ENCODE measurements around the gene DGKB. TPM values are rescaled to one million over a fixed set of nuclear protein-coding genes. Genes with fewer than 3 reads are reported as not detected.
A peak's percentile ranks its signal among the peaks of the same experiment; 100 is the strongest.

Gene DGKB
- total and polyA plus RNA-seq, 8 donors = 0.16 to 1.3 (median 0.40) TPM

DNA sequence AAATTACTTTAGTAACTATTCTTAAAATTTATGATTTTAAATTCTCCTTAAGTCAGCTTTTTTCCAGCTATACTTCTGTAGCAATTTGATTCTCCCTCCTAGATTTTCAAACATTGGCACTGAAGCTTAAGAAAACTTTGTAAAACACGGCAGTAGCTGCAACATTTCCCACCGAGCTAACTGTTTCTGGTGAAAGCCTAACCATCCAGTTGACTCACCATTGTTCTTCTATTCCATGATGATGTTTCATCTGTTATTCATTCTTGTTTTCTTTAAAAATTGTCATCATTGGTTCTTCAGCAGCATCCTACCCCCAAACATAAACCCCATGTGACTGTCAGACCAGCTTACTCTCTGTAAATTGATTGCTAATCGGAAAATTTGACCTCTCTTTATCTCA is 312.3 kb downstream of the DGKB start:
- Histone ChIP-seq H3K27ac (no peak overlapping the region), H3K27me3 (no peaks in the 10 kb centered on the region), H3K9me3 (no peaks in the 10 kb centered on the region), H3K4me1 (no peaks in the 10 kb centered on the region), H3K4me3 (no peak overlapping the region), H3K36me3 (no peaks in the 10 kb centered on the region)
- TF ChIP-seq, protein P1, sequence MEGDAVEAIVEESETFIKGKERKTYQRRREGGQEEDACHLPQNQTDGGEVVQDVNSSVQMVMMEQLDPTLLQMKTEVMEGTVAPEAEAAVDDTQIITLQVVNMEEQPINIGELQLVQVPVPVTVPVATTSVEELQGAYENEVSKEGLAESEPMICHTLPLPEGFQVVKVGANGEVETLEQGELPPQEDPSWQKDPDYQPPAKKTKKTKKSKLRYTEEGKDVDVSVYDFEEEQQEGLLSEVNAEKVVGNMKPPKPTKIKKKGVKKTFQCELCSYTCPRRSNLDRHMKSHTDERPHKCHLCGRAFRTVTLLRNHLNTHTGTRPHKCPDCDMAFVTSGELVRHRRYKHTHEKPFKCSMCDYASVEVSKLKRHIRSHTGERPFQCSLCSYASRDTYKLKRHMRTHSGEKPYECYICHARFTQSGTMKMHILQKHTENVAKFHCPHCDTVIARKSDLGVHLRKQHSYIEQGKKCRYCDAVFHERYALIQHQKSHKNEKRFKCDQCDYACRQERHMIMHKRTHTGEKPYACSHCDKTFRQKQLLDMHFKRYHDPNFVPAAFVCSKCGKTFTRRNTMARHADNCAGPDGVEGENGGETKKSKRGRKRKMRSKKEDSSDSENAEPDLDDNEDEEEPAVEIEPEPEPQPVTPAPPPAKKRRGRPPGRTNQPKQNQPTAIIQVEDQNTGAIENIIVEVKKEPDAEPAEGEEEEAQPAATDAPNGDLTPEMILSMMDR (IDR thresholded peaks at IDR 0.05) = no peak
- ATAC-seq = no peak
- intact Hi-C loops (cut with DNase I) = no loop called here
- no peak for FAIRE-seq
- 77 to 83% methylated on average over 3 of the region's 3 CpGs for WGBS, 2 donors
- DNase-seq = no peak

- intact Hi-C loops (cut with DNase I) = no loop called here
- TF ChIP-seq, protein P1 (IDR thresholded peaks at IDR 0.05) = no peak
- H3K9me3 ChIP-seq = no peaks in the 10 kb centered on the region
- H3K27me3 ChIP-seq = no peaks in the 10 kb centered on the region
- DNase-seq = no peak
- no peaks in the 10 kb centered on the region for H3K36me3 ChIP-seq
- FAIRE-seq = no peak
- no peak for ATAC-seq
- WGBS, 2 donors = 79 to 88% methylated on average over 2 of the region's 2 CpGs
- no peak overlapping the region for H3K4me3 ChIP-seq
- peaks cover 0 to 12% (median 0%) of the 10 kb centered on the region in 3 donors for H3K4me1 ChIP-seq
- no peak overlapping the region for H3K27ac ChIP-seq
Observed at GRCh38 chr7:14585232-14585631, 317.3 kb downstream of the DGKB start.

GRCh38 chr7:14583518-14583917 is 319.0 kb downstream of the DGKB start:
- peaks cover 0 to 12% (median 0%) of the 10 kb centered on the region in 3 donors for H3K4me1 ChIP-seq
- FAIRE-seq = no peak
- no peak for DNase-seq
- H3K4me3 ChIP-seq = no peak overlapping the region
- H3K27ac ChIP-seq = no peak overlapping the region
- no peaks in the 10 kb centered on the region for H3K36me3 ChIP-seq
- intact Hi-C loops (cut with DNase I) = no loop called here
- H3K9me3 ChIP-seq = no peaks in the 10 kb centered on the region
- TF ChIP-seq, protein P1 (IDR thresholded peaks at IDR 0.05) = no peak
- no peaks in the 10 kb centered on the region for H3K27me3 ChIP-seq
- ATAC-seq = no peak

DNA sequence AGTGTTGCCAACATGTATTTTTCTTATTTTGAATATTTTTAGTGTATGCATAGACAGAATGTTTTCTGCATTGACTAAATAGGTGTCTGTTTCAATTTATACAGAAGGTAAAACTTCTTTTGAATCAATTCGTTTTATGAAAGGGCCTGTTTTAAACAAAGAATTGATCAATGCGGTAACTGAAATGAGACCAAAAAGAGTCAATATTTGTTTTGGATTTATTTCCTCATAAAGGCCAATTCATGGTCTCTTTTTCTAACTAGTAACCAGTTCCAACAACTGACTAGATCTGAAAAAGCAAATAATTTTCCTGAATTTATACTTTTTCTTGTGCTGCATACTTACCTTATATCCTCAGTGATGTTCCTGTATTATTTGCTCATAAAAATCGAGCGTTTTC is 320.5 kb downstream of the DGKB start:
- DNase-seq (no peak), ATAC-seq (peak in 3 of 4 donors; percentile 29 to 50 (median 36)), FAIRE-seq (no peak)
- TF ChIP-seq, protein P1 (IDR thresholded peaks at IDR 0.05) = no peak
- H3K4me1 ChIP-seq = peaks cover 0 to 12% (median 0%) of the 10 kb centered on the region in 3 donors
- intact Hi-C loops (cut with DNase I) = no loop called here
- H3K36me3 ChIP-seq = no peaks in the 10 kb centered on the region
- H3K27me3 ChIP-seq = no peaks in the 10 kb centered on the region
- no peaks in the 10 kb centered on the region for H3K9me3 ChIP-seq
- H3K4me3 ChIP-seq = no peak overlapping the region
- no peak overlapping the region for H3K27ac ChIP-seq
- WGBS, 2 donors = 11 to 21% methylated on average over 4 of the region's 4 CpGs

DNA sequence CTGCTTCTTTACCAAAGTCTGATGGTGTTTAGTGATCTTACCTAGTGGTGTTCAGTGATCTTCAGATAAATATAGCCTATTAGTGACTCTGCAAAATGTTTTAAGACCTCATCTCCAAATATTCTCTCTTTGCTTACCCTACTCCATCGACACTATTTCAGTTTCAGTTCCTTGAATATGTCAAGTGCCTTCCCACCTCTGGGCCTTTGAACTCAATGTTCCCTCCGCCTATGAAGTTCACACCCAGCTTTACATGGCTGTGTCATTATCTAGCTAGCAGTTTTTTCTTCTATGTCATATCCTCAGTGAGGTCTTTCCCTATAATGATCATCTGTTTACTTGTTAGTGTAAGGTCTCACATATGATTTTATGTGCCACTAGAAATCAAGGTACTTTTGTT is 322.6 kb downstream of the DGKB start:
- Histone ChIP-seq H3K27ac (no peak overlapping the region), H3K4me1 (peaks cover 0 to 17% (median 0%) of the 10 kb centered on the region in 3 donors), H3K9me3 (no peaks in the 10 kb centered on the region), H3K36me3 (no peaks in the 10 kb centered on the region), H3K27me3 (no peaks in the 10 kb centered on the region), H3K4me3 (no peak overlapping the region)
- no peak for DNase-seq
- no peak for FAIRE-seq
- WGBS, 2 donors = 87 to 88% methylated on average over 2 of the region's 2 CpGs
- no peak for ATAC-seq
- intact Hi-C loops (cut with DNase I) = no loop called here
- TF ChIP-seq, protein P1 (IDR thresholded peaks at IDR 0.05) = no peak
